Inflammatory macrophage treated with lipopolysaccharide for 4 hours (primary cell): ENCODE measurements around the gene MSI1.

Source experiments
- DNase-seq: peaks from one replicate; pipeline ENCODE4 v3.0.0-alpha.2; 2020

The MSI1 gene

GRCh38 chr12:120368789-120369602 is at the start of gene MSI1:
Gene MSI1, minus strand, starts transcription at chr12:120369164. Its CDS starts 73 bp downstream, at chr12:120369091.
- DNase-seq: no peak

GRCh38 chr12:120417917-120418580 is 49.1 kb upstream of the MSI1 start:
- DNase-seq: no peak

- no peak for DNase-seq
Measured at GRCh38 chr12:120416490-120417216, 47.7 kb upstream of the MSI1 start.

- DNase-seq: no peak
Measured at GRCh38 chr12:120413901-120414695, 45.1 kb upstream of the MSI1 start.

- no peak for DNase-seq
Measured at GRCh38 chr12:120412421-120412820, 43.5 kb upstream of the MSI1 start.

- no peak for DNase-seq
Measured at GRCh38 chr12:120408771-120409170, 39.8 kb upstream of the MSI1 start.

GRCh38 chr12:120406553-120406952 is 37.6 kb upstream of the MSI1 start:
- no peak for DNase-seq

- DNase-seq: no peak
Measured at GRCh38 chr12:120406069-120406468, 37.1 kb upstream of the MSI1 start.

GRCh38 chr12:120404271-120404670 is 35.3 kb upstream of the MSI1 start:
- DNase-seq: no peak

- no peak for DNase-seq
Measured at GRCh38 chr12:120403869-120404268, 34.9 kb upstream of the MSI1 start.

GRCh38 chr12:120402217-120402616 is 33.3 kb upstream of the MSI1 start:
- DNase-seq: no peak

- DNase-seq: no peak
Measured at GRCh38 chr12:120399531-120399930, 30.6 kb upstream of the MSI1 start.

GRCh38 chr12:120397824-120398540 is 29.0 kb upstream of the MSI1 start:
- no peak for DNase-seq

GRCh38 chr12:120394483-120395367 is 25.8 kb upstream of the MSI1 start:
- DNase-seq: no peak

GRCh38 chr12:120390540-120391120 is 21.7 kb upstream of the MSI1 start:
- no peak for DNase-seq

GRCh38 chr12:120388691-120389481 is 19.9 kb upstream of the MSI1 start:
- no peak for DNase-seq

GRCh38 chr12:120381752-120382419 is 12.9 kb upstream of the MSI1 start:
- DNase-seq: no peak

- no peak for DNase-seq
Measured at GRCh38 chr12:120378036-120378435, 9.1 kb upstream of the MSI1 start.

GRCh38 chr12:120377611-120378010 is 8.6 kb upstream of the MSI1 start:
- no peak for DNase-seq
